Activated CD4-positive, alpha-beta T cell treated with anti-CD3 and anti-CD28 coated beads, Interleukin-2, amount 10 ng/mL, durations not matched to agents 24 days and 14 days (primary cell): ENCODE data around the gene OR4Q2. TPM values are rescaled to one million over a fixed set of nuclear protein-coding genes. Genes with fewer than 3 reads are reported as not detected.

Experiments used
- total RNA-seq: library from RNA; stranded (reverse); gene quantifications from 2 replicates; pipeline ENCODE4 v1.2.3, GENCODE V29; 2022

OR4Q2 gene
- total RNA-seq, 1 donor from 2014 or later, result not detected

Other genes starting within 250 kb of the OR4Q2 start
- gene OR4M1, start 228.7 kb upstream of the OR4Q2 start, total RNA-seq, result not detected in 2 replicates
- not detected in 2 replicates for gene OR4N2, start 198.4 kb upstream of the OR4Q2 start, total RNA-seq
- gene OR4K2, start 127.0 kb upstream of the OR4Q2 start, total RNA-seq, result not detected in 2 replicates
- not detected in 2 replicates for gene OR4K5, start 81.6 kb upstream of the OR4Q2 start, total RNA-seq
- gene OR4K1, start 71.2 kb upstream of the OR4Q2 start, total RNA-seq, result not detected in 2 replicates
- gene OR4K15, start 26.6 kb upstream of the OR4Q2 start, total RNA-seq, result not detected in 2 replicates
- not detected in 2 replicates for gene OR4K14, start 17.1 kb downstream of the OR4Q2 start, total RNA-seq
- gene OR4K13, start 33.9 kb downstream of the OR4Q2 start, total RNA-seq, result not detected in 2 replicates
- gene OR4L1, start 57.9 kb downstream of the OR4Q2 start, total RNA-seq, result not detected in 2 replicates
- gene OR4K17, start 108.6 kb downstream of the OR4Q2 start, total RNA-seq, result not detected in 2 replicates
- not detected in 2 replicates for gene OR4N5, start 136.7 kb downstream of the OR4Q2 start, total RNA-seq
- not detected in 2 replicates for gene OR11G2, start 188.7 kb downstream of the OR4Q2 start, total RNA-seq
- gene OR11H6, start 221.5 kb downstream of the OR4Q2 start, total RNA-seq, result not detected in 2 replicates
- not detected in 2 replicates for gene OR11H7, start 226.8 kb downstream of the OR4Q2 start, total RNA-seq
- not detected in 2 replicates for gene OR11H4, start 237.1 kb downstream of the OR4Q2 start, total RNA-seq